OCI-LY7 (cell line): ENCODE measurements around the gene STON2.

Source experiments
- EZH2phosphoT487 ChIP-seq: fragments of 200-600 bp; sonication (generic); IDR thresholded peaks from 2 replicates; pipeline ENCODE4 v1.6.1; 2018; ENCODE audit warnings: low read depth, borderline replicate concordance, mild to moderate bottlenecking, mixed run types, antibody characterized with exemption, low read length, moderate library complexity, mixed read lengths
- TF ChIP-seq, protein P1 (sequence below): fragments of 200-600 bp; sonication (generic); conservative IDR thresholded peaks from 2 replicates; pipeline ENCODE4 v1.5.1; 2014; ENCODE audit warnings: mild to moderate bottlenecking, antibody characterized with exemption, low read length, moderate library complexity, mixed read lengths

DNA sequence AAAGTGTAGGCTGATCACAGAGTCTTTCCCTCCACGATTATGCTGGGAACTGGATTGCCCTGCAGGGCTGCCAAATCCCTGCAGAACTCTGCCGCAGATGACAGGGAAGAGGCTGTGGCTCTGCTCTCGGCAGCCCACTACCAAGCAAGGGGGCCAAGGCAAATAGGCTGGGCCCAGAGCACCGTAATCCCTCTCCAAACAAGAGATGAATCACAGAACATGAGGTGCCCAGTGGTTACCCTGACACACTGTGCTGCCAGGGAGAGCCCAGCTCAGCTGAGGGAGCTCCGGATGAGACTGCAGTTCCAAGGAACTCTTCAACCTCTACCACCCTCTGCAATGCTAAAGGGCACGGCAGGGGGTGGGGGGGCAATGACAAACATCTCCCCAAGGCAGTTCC, 33.9 kb downstream of the STON2 start:
- TF ChIP-seq, protein P1, sequence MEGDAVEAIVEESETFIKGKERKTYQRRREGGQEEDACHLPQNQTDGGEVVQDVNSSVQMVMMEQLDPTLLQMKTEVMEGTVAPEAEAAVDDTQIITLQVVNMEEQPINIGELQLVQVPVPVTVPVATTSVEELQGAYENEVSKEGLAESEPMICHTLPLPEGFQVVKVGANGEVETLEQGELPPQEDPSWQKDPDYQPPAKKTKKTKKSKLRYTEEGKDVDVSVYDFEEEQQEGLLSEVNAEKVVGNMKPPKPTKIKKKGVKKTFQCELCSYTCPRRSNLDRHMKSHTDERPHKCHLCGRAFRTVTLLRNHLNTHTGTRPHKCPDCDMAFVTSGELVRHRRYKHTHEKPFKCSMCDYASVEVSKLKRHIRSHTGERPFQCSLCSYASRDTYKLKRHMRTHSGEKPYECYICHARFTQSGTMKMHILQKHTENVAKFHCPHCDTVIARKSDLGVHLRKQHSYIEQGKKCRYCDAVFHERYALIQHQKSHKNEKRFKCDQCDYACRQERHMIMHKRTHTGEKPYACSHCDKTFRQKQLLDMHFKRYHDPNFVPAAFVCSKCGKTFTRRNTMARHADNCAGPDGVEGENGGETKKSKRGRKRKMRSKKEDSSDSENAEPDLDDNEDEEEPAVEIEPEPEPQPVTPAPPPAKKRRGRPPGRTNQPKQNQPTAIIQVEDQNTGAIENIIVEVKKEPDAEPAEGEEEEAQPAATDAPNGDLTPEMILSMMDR = no peak
- TF ChIP-seq EZH2phosphoT487 = no peak
